Measurements from ENCODE around the gene BAHD1.
A peak's percentile ranks its signal among the peaks of the same experiment; 100 is the strongest.

Gene BAHD1

DNA sequence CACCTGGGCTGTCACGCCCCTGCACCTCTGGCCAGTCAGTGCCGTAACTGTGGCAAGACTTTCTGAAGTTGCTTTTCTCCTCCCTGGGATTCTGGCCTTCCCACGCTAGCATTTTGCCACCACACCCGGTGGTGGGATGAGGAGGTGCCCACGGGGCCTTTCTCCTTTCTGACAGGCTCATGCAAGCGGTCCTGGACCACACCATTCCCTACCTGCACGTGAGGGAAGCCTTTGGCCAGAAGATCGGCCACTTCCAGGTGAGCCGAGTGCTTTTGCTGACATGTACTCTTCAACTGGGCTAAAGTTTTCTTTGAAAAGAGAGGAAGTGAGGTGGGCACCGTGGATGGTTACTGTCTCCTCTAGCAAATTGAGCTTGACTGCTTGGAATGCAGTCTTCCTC is 25.5 kb upstream of the BAHD1 start:
- DNase-seq (ENCODE audit: low spot score): no peak
- TF ChIP-seq, protein P1, sequence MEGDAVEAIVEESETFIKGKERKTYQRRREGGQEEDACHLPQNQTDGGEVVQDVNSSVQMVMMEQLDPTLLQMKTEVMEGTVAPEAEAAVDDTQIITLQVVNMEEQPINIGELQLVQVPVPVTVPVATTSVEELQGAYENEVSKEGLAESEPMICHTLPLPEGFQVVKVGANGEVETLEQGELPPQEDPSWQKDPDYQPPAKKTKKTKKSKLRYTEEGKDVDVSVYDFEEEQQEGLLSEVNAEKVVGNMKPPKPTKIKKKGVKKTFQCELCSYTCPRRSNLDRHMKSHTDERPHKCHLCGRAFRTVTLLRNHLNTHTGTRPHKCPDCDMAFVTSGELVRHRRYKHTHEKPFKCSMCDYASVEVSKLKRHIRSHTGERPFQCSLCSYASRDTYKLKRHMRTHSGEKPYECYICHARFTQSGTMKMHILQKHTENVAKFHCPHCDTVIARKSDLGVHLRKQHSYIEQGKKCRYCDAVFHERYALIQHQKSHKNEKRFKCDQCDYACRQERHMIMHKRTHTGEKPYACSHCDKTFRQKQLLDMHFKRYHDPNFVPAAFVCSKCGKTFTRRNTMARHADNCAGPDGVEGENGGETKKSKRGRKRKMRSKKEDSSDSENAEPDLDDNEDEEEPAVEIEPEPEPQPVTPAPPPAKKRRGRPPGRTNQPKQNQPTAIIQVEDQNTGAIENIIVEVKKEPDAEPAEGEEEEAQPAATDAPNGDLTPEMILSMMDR (IDR thresholded peaks at IDR 0.05; ENCODE audit: extremely low read depth, missing control alignments): no peak

DNA sequence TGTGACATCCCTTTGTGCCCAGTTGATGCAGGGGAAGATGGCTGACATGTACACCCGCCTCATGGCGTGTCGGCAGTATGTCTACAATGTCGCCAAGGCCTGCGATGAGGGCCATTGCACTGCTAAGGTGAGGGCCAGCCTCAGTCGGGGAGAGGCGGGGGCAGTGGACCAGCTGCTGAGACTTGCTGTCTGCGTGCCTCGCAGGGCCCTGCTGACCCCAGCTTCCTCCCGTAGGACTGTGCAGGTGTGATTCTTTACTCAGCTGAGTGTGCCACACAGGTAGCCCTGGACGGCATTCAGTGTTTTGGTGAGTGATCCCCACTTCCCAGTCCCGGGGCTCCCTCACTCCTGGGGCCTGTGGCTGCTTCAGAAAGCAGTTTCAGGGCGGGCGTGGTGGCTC is 24.7 kb upstream of the BAHD1 start:
- no peak for DNase-seq (ENCODE audit: low spot score)
- TF ChIP-seq, protein P1 (IDR thresholded peaks at IDR 0.05; ENCODE audit: extremely low read depth, missing control alignments): no peak

DNA sequence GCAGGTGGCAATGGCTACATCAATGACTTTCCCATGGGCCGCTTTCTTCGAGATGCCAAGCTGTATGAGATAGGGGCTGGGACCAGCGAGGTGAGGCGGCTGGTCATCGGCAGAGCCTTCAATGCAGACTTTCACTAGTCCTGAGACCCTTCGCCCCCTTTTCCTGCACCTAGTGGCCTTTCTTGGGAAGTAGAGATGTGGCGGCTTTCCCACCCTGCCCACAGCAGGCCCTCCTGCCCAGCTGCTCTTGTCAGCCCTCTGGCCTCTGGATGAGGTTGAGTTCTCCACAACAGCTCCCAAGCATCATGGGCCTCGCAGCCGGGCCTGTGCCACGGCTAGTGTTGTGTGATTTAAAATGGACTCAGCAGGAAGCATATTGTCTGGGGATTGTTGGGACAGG is 22.6 kb upstream of the BAHD1 start:
- DNase-seq (ENCODE audit: low spot score): no peak

DNA sequence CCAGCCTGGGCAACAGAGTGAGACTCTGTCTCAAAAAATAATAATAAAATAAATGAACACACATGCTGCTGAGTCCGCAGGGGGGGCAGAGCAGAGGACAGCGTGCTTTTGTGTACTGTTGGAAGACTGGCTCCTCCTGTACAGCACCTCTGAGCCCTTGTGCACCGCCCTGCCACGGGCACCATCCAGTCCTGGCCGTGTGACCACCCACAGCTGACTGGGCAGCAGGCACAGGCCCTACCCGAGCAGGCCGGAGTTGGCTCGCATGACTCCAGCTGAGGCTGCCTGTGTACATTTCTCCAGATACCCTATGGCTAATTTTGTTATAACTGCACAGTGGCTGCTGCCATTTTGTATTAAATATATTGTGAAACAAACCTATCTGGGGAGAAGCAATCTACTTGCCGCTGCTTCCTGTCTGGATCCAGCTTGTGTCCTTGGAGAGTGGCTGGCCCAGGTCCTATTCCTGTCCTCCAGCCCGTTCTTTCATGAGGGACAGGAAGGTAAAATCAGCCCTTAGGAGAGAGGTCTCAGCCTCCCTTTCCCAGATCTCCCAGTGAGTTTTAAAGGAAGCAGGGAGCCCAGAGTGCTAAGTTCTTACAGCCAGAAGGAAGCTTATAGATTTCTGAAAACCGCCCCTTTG is 20.6 kb upstream of the BAHD1 start:
- TF ChIP-seq, protein P1 (IDR thresholded peaks at IDR 0.05; ENCODE audit: extremely low read depth, missing control alignments): no peak
- no peak for DNase-seq (ENCODE audit: low spot score)

More for the DNA sequence above, 22.6 kb upstream of the BAHD1 start:
- TF ChIP-seq, protein P1 (IDR thresholded peaks at IDR 0.05; ENCODE audit: extremely low read depth, missing control alignments): no peak

DNA sequence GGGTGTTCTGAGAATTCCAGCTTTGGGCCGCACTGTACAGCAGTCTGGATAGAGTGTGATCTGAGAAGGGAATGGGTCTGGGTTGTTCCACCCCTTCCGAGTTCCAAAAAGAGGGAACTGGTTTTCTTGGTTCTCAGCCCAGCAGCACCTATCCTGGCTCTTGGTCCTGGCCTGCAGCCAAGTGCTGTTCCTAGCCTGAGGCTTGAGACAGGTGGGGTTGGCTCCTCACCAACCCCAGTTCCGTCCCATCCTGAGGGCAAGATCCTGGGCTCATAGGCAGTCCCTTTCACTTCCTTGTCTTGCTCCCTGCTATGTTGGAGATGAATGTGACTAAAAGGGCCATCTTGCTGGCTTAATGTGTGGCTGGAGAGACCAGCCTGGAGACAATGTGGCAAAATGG is 20.0 kb upstream of the BAHD1 start:
- DNase-seq (ENCODE audit: low spot score): no peak
- TF ChIP-seq, protein P1 (IDR thresholded peaks at IDR 0.05; ENCODE audit: extremely low read depth, missing control alignments): no peak

DNA sequence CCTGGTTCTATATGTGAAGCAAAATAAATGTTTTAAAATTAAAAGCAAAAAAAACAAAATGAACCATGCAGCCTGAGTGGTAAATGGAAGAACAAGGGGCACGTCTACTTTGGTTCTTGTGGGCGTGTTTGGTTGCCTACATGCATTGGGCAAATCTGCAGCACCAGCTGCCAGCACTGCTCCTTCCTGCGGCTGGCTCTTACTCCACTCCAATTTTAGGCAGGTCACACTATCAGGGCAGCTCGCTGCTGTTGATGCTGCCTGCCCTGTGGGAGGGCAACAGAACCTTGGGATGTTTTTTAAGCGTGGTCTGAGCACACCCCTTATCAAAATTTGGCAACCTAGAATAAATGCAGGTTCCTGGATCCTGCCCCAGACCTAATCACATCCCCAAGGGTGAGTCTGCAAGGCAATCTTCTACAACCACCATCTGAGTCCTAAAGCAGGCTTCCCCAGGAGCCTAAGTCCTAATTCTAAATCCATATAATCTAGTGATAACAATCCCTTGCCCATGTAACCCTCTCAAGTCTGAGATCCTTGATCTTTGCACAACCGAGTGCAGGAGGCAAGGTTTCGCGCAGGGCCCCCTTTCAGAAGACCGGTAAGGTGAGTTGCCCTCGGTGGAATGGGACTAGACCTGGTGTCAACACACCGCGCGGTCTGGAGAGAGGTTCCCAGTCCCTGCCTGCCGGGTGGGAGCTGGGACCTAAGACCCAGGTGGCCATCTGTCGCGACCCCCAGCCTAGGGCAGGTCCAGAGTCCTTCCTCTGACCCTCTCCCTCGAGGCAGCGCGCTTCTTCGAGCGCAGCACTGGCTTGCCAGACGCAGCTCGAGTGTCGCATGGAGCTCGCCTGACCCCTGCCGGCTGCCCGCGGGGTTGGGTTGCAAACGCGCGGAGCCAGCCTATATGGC is 19.3 kb upstream of the BAHD1 start:
- TF ChIP-seq, protein P1 (IDR thresholded peaks at IDR 0.05; ENCODE audit: extremely low read depth, missing control alignments): peak; percentile 86
- peak; percentile 84 for DNase-seq (ENCODE audit: low spot score)

DNA sequence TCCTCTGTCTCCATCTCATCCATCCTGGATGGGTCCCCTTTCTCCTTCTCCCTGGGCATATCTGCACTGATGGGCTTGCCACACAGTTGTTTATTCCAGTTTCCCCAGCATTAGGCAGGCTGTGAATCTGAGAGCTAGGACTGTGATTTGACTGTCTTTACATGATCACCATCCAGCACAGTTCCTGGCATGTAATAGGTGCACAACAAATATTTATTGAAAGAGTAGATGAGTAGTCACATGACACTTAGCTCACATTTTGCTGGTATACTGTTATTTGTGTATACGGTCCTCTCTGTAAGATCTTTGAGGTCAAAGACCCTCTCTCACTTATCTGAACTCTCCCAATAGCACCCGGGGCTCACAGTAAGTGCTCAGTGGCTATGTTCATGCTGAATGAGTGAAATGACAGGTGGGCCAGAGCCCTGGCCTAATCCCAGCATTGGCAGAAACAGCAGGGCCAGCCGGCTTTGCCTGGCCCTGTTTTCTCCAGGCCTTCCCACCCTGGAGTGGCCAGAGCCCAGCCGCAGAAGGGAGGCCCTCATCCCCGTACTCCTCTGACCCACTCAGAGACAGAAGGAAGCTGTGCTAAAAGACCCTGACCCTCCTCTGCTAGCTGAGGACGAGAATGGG is 16.2 kb upstream of the BAHD1 start:
- no peak for DNase-seq (ENCODE audit: low spot score)
- TF ChIP-seq, protein P1 (IDR thresholded peaks at IDR 0.05; ENCODE audit: extremely low read depth, missing control alignments): no peak
